Adrenal gland (tissue), 5 donors: Measurements from ENCODE around the gene SLC25A31.

Experiments used
- CTCF ChIP-seq, 6 experiments: fragments of 450-650 bp in 4 of 6; fragments of 200-600 bp in 2 of 6; sonication (generic) in 1 of 6; IDR thresholded peaks; 1 replicate in 5 of 6; 2 replicates in 1 of 6; pipeline versions ENCODE4 v1.5.1 to v1.8.0; 2016 to 2021; ENCODE audit warnings: antibody characterized with exemption in 6 of 6, mild to moderate bottlenecking in 2 of 6, moderate library complexity in 1 of 6
- POLR2A ChIP-seq, 2 donors: fragments of 450-650 bp; IDR thresholded peaks; one replicate each; pipeline ENCODE4 v1.6.1; 2017; ENCODE audit warnings: antibody characterized with exemption in 2 of 2, mild to moderate bottlenecking in 2 of 2, moderate library complexity in 1 of 2
- donor health status: DM: no; HTN: no; CAD: no.

DNA sequence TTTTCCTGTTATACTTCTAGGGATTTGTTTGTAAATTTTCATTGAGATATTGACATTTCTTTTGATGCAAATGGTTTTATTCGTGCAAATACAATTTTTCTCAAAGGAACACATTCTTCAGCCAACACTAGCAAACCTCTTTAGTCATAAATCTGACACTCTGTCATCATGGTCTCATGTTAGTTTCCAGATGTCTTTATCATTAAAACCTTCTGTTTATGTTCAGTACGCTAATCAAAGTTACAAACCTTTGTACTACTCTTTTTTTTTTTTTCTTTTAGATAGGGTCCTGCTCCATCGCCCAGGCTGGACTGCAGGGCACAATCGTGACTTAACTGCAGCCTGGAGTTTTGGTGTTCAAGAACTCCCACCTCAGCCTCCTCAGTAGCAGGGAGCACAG, 7.1 kb downstream of the SLC25A31 start:
- no peak for TF ChIP-seq CTCF (IDR thresholded peaks at IDR 0.05)
- no peak for TF ChIP-seq POLR2A (IDR thresholded peaks at IDR 0.05)
